AG04450 (cell line): ENCODE results near the gene PLXNA4. TPM values are rescaled to one million over a fixed set of nuclear protein-coding genes. Genes with fewer than 3 reads are reported as not detected.

Experiments
- CTCF ChIA-PET: fragments of 300-600, 350-600 bp; formaldehyde crosslinking; extraction: SDS; loops from one replicate; lab custom pipeline; 2022; ENCODE audit warnings: antibody characterized with exemption, inconsistent platforms; lab: Charles Lee
- POLR2A ChIA-PET: fragments of 350-600 bp; formaldehyde crosslinking; extraction: SDS; loops from one replicate; lab custom pipeline; 2021; ENCODE audit warnings: antibody characterized with exemption, inconsistent platforms; lab: Yijun Ruan, JAX
- DNase-seq: peaks from one replicate; pipeline ENCODE4 v3.0.0-alpha.2; 2011; ENCODE audit warnings: low read depth, low spot score
- H3K27ac ChIP-seq: one replicate; pipeline ENCODE4 v1.5.1; 2012; ENCODE audit warnings: low read depth, low read length, control low read depth
- H3K27me3 ChIP-seq: one replicate; pipeline ENCODE4 v1.6.0; 2012; ENCODE audit warnings: low read length; ENCODE audit not compliant: control insufficient read depth, insufficient read depth
- H3K4me3 ChIP-seq: 2 replicates; pipeline ENCODE4 v1.5.1; 2011; ENCODE audit warnings: mild to moderate bottlenecking, low read depth, low read length, control low read depth
- H3K9me3 ChIP-seq: 2 replicates; pipeline ENCODE4 v1.5.1; 2012; ENCODE audit warnings: low read length; ENCODE audit not compliant: control insufficient read depth, insufficient read depth
- CTCF ChIP-seq: IDR thresholded peaks from 2 replicates; pipeline ENCODE4 v1.5.1; 2011; ENCODE audit warnings: low read depth, low read length, control low read depth, inconsistent platforms
- polyA plus RNA-seq: library from polyadenylated mRNA; depleted of rRNA; stranded (reverse); fragments of >200 nt; gene quantifications from 2 replicates; pipeline ENCODE4 v1.2.3, GENCODE V29; 2011

The PLXNA4 gene
- polyA plus RNA-seq, 1 experiment, result 0.05 TPM

GRCh38 chr7:132091706-132092105, 484.6 kb downstream of the PLXNA4 start:
- POLR2A ChIA-PET, result no interaction called here
- no peak for TF ChIP-seq CTCF
- H3K27ac ChIP-seq, result no peak overlapping the region
- no peaks in the 10 kb centered on the region for H3K9me3 ChIP-seq
- peaks cover 11% of the 10 kb centered on the region for H3K27me3 ChIP-seq
- DNase-seq, result no peak
- CTCF ChIA-PET, result no interaction called here
- no peak overlapping the region for H3K4me3 ChIP-seq

- no peak for DNase-seq
- POLR2A ChIA-PET, result no interaction called here
- no peak for TF ChIP-seq CTCF
- CTCF ChIA-PET, result no interaction called here
- no peak overlapping the region for H3K4me3 ChIP-seq
- H3K9me3 ChIP-seq, result no peaks in the 10 kb centered on the region
- no peak overlapping the region for H3K27ac ChIP-seq
- peaks cover 15% of the 10 kb centered on the region for H3K27me3 ChIP-seq
These were observed 485.8 kb downstream of the PLXNA4 start for GRCh38 chr7:132090444-132090843.

GRCh38 chr7:132089356-132089755, 486.9 kb downstream of the PLXNA4 start:
- Histone ChIP-seq H3K9me3 (no peaks in the 10 kb centered on the region), H3K27ac (no peak overlapping the region), H3K4me3 (no peak overlapping the region), H3K27me3 (peaks cover 12% of the 10 kb centered on the region)
- CTCF ChIA-PET, result no interaction called here
- TF ChIP-seq CTCF, result no peak
- POLR2A ChIA-PET, result no interaction called here
- DNase-seq, result no peak

- no peaks in the 10 kb centered on the region for H3K9me3 ChIP-seq
- ChIA-PET CTCF (no interaction called here), POLR2A (no interaction called here)
- no peak for DNase-seq
- no peak overlapping the region for H3K4me3 ChIP-seq
- no peak overlapping the region for H3K27ac ChIP-seq
- H3K27me3 ChIP-seq, result peaks cover 11% of the 10 kb centered on the region
- TF ChIP-seq CTCF, result no peak
These were observed 488.8 kb downstream of the PLXNA4 start for GRCh38 chr7:132087421-132087820.

- Histone ChIP-seq H3K4me3 (no peak overlapping the region), H3K27me3 (peaks cover 21% of the 10 kb centered on the region), H3K27ac (no peak overlapping the region), H3K9me3 (no peaks in the 10 kb centered on the region)
- POLR2A ChIA-PET, result interaction anchor here (0.5 kb wide), 1 partner anchor 70 kb away, joined by 3 read pairs; no protein-coding TSS in a partner anchor
- no peak for DNase-seq
- TF ChIP-seq CTCF, result no peak
- CTCF ChIA-PET, result interaction anchor here (0.8 kb wide), 1 partner anchor 9 kb away, joined by 3 read pairs; no protein-coding TSS in a partner anchor
These were observed 491.4 kb downstream of the PLXNA4 start for GRCh38 chr7:132084776-132085388.
